Fibroblast of the aortic adventitia (primary cell): ENCODE data around the gene LIMA1. TPM values are rescaled to one million over a fixed set of nuclear protein-coding genes. Genes with fewer than 3 reads are reported as not detected.
"Not testable (repeated sequence)": the region's sequence is repeated elsewhere in the genome, so short reads cannot be mapped to it uniquely, and the experiment has no call there.

ENCODE experiments used
- DNase-seq: peaks from one replicate; pipeline ENCODE4 v3.0.0-alpha.2; 2010; ENCODE audit warnings: low read depth
- H3K4me3 ChIP-seq: 2 replicates; pipeline ENCODE4 v1.5.1; 2011; ENCODE audit warnings: low read depth, mild to moderate bottlenecking, control low read depth, low read length, moderate library complexity
- total RNA-seq: library from RNA; depleted of rRNA; stranded (reverse); fragments of >200 nt; gene quantifications from 2 replicates; pipeline ENCODE4 v1.2.3, GENCODE V29; 2012; ENCODE audit warnings: low replicate concordance
- TF ChIP-seq, protein P1 (sequence below): IDR thresholded peaks from 2 replicates; pipeline ENCODE4 v1.5.1; 2011; ENCODE audit warnings: mild to moderate bottlenecking, low read length, control low read depth, inconsistent platforms; ENCODE audit not compliant: insufficient read depth

The LIMA1 gene
- total RNA-seq, 1 donor: 229 TPM

DNA sequence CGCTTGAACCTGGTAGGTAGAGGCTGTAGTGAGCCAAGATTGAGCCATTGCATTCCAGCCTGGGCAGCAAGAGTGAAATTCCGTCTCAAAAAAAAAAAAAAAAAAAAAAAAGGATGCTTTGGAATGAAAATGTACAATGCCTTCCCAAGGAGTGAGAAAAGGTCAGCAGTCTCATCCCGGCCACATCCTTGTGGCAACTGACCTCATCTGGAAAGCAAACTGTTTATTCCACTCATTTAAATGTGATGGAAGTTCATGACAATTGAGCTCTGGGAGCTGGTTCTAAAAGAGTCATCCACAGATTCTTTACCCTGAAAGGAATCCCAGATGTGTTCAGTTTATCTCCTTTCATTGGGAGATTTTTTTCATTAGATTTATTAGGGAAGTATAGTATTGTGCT lies 19.4 kb upstream of the LIMA1 start:
- peak; percentile 26 for DNase-seq
- TF ChIP-seq, protein P1, sequence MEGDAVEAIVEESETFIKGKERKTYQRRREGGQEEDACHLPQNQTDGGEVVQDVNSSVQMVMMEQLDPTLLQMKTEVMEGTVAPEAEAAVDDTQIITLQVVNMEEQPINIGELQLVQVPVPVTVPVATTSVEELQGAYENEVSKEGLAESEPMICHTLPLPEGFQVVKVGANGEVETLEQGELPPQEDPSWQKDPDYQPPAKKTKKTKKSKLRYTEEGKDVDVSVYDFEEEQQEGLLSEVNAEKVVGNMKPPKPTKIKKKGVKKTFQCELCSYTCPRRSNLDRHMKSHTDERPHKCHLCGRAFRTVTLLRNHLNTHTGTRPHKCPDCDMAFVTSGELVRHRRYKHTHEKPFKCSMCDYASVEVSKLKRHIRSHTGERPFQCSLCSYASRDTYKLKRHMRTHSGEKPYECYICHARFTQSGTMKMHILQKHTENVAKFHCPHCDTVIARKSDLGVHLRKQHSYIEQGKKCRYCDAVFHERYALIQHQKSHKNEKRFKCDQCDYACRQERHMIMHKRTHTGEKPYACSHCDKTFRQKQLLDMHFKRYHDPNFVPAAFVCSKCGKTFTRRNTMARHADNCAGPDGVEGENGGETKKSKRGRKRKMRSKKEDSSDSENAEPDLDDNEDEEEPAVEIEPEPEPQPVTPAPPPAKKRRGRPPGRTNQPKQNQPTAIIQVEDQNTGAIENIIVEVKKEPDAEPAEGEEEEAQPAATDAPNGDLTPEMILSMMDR: no peak
- no peak overlapping the region for H3K4me3 ChIP-seq

DNA sequence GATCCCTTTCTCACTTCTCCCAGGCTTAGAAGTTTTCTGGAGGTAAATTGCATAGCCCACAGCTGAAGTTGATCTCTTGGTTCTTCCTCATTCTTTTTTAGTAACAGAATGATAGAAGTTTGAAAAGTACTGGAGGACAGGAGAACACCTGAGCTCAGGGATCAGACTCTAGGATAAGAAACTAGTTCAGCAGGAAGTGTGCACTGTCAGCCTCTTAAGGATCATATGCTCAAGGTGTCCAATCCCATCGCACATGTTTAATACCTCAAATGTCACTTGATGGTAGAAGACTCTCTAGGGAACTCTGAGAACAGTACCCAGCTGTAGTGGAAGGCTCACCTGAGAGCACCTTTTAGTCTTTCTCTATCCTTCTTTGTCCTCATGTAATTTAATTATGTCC lies 14.7 kb upstream of the LIMA1 start:
- TF ChIP-seq, protein P1: no peak

DNA sequence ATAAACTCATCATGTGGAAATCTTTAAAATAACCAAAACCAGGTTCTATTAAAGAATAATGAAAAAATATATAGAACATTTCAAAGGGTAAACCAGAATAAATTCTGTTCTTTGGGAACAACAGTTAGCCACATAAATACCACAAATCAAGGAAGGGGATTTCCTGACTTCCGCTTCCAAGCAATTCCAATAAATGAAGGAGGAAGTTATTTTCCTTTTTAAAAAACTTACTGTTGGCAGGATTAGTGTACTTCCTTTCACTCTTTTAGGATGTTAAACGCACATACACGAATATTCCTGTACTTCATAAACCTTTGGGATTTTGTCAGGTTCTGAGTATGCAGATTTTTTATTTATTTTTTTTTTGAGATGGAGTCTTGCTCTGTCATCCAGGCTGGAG lies 13.7 kb upstream of the LIMA1 start:
- TF ChIP-seq, protein P1: no peak
- no peak for DNase-seq
- H3K4me3 ChIP-seq: no peak overlapping the region

More for the DNA sequence above, 14.7 kb upstream of the LIMA1 start:
- no peak for DNase-seq
- H3K4me3 ChIP-seq: no peak overlapping the region

DNA sequence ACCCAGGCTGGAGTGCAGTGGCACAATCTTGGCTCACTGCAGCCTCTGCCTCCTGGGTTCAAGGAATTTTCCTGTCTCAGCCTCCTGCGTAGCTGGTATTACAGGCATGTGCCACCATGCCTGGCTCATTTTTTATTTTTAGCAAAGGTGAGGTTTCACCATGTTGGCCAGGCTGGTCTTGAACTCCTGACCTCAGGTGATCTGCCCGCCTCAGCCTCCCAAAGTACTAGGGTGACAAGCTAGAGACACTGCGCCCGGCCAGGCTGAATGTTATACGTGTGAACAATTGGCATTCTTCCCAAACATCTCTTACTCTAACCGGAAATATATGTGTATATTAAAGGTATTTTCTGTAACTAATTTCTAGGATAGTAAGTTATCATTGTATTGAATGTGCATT lies 13.2 kb upstream of the LIMA1 start:
- TF ChIP-seq, protein P1: no peak
- H3K4me3 ChIP-seq: no peak overlapping the region
- DNase-seq: no peak

DNA sequence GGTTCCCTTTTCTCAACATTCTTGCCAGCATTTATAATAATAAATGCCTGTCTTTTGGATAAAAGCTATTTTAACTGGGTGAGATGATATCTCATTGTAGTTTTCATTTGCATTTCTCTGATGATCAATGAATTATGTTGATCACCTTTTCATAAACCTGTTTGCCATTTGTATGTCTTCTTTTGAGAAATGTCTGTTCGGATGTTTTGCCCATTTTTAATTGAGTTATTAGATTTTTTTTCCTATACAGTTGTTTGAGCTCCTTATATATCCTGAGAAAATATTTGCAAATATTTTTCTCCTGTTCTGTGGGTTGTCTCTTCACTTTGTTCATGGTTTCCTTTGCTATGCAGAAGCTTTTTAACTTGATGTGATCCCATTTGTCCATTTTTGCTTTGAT lies 8.1 kb upstream of the LIMA1 start:
- TF ChIP-seq, protein P1: no peak
- no peak overlapping the region for H3K4me3 ChIP-seq

DNA sequence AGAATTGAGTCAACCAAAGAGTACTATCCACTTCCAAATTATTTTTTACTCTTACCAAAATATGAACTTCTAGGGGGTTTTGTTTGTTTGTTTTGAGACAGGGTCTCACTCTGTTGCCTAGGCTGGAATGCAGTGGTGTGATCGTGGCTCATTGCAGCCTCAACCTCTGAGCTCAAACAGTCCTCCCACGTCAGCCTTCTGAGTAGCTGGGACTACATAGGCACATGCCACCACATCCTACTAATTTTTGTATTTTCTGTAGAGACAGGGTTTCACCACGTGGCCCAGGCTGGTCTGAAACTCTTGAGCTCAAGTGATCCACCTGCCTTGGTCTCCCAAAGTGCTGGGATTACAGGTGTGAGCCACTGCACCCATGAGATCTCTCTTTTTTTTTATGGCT lies 7.4 kb upstream of the LIMA1 start:
- not testable (repeated sequence) for DNase-seq, H3K4me3 ChIP-seq

More for the DNA sequence above, 8.1 kb upstream of the LIMA1 start:
- DNase-seq: no peak

DNA sequence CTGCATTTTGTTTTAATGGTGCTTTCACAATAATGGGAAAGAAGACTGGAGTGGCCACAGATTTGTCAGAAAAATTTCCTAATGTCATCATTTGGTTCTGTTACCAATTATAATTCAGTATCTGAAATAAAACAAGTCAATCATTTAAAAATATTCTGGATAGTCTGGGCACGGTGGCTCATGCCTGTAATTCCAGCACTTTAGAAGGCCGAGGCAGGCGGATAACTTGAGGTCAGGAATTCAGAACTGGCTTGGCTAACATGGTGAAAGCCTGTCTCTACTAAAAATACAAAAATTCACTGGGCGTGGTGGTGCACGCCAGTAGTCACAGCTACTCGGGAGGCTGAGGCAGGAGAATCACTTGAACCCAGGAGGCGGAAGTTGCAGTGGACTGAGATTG lies 4.0 kb upstream of the LIMA1 start:
- H3K4me3 ChIP-seq: no peak overlapping the region
- no peak for DNase-seq
- TF ChIP-seq, protein P1: no peak
